MCF 10A (cell line): ENCODE measurements around the gene GAMT. TPM values are rescaled to one million over a fixed set of nuclear protein-coding genes. Genes with fewer than 3 reads are reported as not detected.

Experiments
- BruUV-seq: library from RNA; stranded (reverse); fragments of 400-500 nt; replicated peaks from 2 replicates; lab custom pipeline; 2021; lab: Mats Ljungman, UMichigan
- CTCF ChIA-PET: fragments of 300-600 bp; sonication (Branson Sonifier 250); formaldehyde crosslinking; extraction: SDS; loops from one replicate; lab custom pipeline; 2021; ENCODE audit warnings: antibody characterized with exemption, inconsistent platforms; lab: Yijun Ruan, JAX
- POLR2A ChIA-PET: fragments of 300-600, 350-650 bp; sonication (Branson Sonifier 250); formaldehyde crosslinking; extraction: SDS; loops from one replicate; lab custom pipeline; 2020; ENCODE audit warnings: antibody characterized with exemption, inconsistent platforms; lab: Yijun Ruan, JAX
- DNase-seq: peaks from one replicate; pipeline ENCODE4 v3.0.0-alpha.2; 2018; ENCODE audit not compliant: unreplicated experiment
- H3K27ac Mint-ChIP-seq: one replicate; pipeline ENCODE4 v1.8.0; 2022; ENCODE audit warnings: mild to moderate bottlenecking, low read depth, mixed read lengths; ENCODE audit not compliant: unreplicated experiment
- H3K27me3 Mint-ChIP-seq: one replicate; pipeline ENCODE4 v1.8.0; 2022; ENCODE audit warnings: mixed read lengths; ENCODE audit not compliant: insufficient read depth, unreplicated experiment
- H3K36me3 Mint-ChIP-seq: one replicate; pipeline ENCODE4 v1.8.0; 2022; ENCODE audit warnings: mild to moderate bottlenecking, moderate library complexity, mixed read lengths; ENCODE audit not compliant: insufficient read depth, unreplicated experiment
- H3K4me1 Mint-ChIP-seq: one replicate; pipeline ENCODE4 v1.8.0; 2022; ENCODE audit warnings: mixed read lengths; ENCODE audit not compliant: insufficient read depth, unreplicated experiment
- H3K4me3 Mint-ChIP-seq: one replicate; pipeline ENCODE4 v1.8.0; 2022; ENCODE audit warnings: mild to moderate bottlenecking, moderate library complexity, mixed read lengths; ENCODE audit not compliant: unreplicated experiment
- H3K9me3 Mint-ChIP-seq: one replicate; pipeline ENCODE4 v1.8.0; 2022; ENCODE audit warnings: mixed read lengths; ENCODE audit not compliant: unreplicated experiment
- intact Hi-C: fragments of 100-400 bp; cut with micrococcal nuclease; formaldehyde crosslinking; loops from 2 replicates; pipeline ENCODE4 v1.14.1; 2022
- total RNA-seq: library from RNA; stranded (reverse); gene quantifications from 2 replicates; pipeline ENCODE4 v1.2.3, GENCODE V29; 2022
- TF ChIP-seq, protein P1 (sequence below): fragments of 200-600 bp; IDR thresholded peaks from one replicate; pipeline ENCODE4 v1.8.0; 2022; ENCODE audit warnings: antibody characterized with exemption, mild to moderate bottlenecking; ENCODE audit not compliant: unreplicated experiment

GAMT gene
- total RNA-seq, 1 experiment from 2014 or later: 7.0 TPM

- peaks cover 28% of the 10 kb centered on the region for H3K36me3 Mint-ChIP-seq
- intact Hi-C loops: no loop called here
Observed at GRCh38 chr19:1395194-1396018, 5.9 kb downstream of the GAMT start.

GRCh38 chr19:1394252-1395193, 6.8 kb downstream of the GAMT start:
- Mint-ChIP-seq H3K27ac (no peak overlapping the region), H3K36me3 (peaks cover 33% of the 10 kb centered on the region), H3K9me3 (no peaks in the 10 kb centered on the region), H3K27me3 (no peaks in the 10 kb centered on the region), H3K4me1 (no peaks in the 10 kb centered on the region), H3K4me3 (no peak overlapping the region)
- no TSS peak for BruUV-seq
- POLR2A ChIA-PET: interaction anchor here (1.5 kb wide), 1 partner anchor 8 kb away, joined by 4 read pairs; no protein-coding TSS in a partner anchor
- TF ChIP-seq, protein P1, sequence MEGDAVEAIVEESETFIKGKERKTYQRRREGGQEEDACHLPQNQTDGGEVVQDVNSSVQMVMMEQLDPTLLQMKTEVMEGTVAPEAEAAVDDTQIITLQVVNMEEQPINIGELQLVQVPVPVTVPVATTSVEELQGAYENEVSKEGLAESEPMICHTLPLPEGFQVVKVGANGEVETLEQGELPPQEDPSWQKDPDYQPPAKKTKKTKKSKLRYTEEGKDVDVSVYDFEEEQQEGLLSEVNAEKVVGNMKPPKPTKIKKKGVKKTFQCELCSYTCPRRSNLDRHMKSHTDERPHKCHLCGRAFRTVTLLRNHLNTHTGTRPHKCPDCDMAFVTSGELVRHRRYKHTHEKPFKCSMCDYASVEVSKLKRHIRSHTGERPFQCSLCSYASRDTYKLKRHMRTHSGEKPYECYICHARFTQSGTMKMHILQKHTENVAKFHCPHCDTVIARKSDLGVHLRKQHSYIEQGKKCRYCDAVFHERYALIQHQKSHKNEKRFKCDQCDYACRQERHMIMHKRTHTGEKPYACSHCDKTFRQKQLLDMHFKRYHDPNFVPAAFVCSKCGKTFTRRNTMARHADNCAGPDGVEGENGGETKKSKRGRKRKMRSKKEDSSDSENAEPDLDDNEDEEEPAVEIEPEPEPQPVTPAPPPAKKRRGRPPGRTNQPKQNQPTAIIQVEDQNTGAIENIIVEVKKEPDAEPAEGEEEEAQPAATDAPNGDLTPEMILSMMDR: no peak
- DNase-seq: no peak
- intact Hi-C loops: no loop called here
- CTCF ChIA-PET: no interaction called here

More at GRCh38 chr19:1395194-1396018, 5.9 kb downstream of the GAMT start:
- TF ChIP-seq, protein P1: no peak
- Mint-ChIP-seq H3K9me3 (no peaks in the 10 kb centered on the region), H3K27ac (no peak overlapping the region), H3K4me1 (no peaks in the 10 kb centered on the region), H3K4me3 (no peak overlapping the region), H3K27me3 (no peaks in the 10 kb centered on the region)
- BruUV-seq: no TSS peak
- no peak for DNase-seq
- ChIA-PET CTCF (no interaction called here), POLR2A (interaction anchor here (0.7 to 1.5 kb wide), 2 partner anchors 8 to 52 kb away, joined by 3 to 4 read pairs; no protein-coding TSS in a partner anchor)

- no peak overlapping the region for H3K4me3 Mint-ChIP-seq
- no peaks in the 10 kb centered on the region for H3K27me3 Mint-ChIP-seq
- H3K4me1 Mint-ChIP-seq: no peaks in the 10 kb centered on the region
- no peaks in the 10 kb centered on the region for H3K9me3 Mint-ChIP-seq
- POLR2A ChIA-PET: interaction anchor here (1.5 kb wide), 1 partner anchor 9 kb away, joined by 4 read pairs; no protein-coding TSS in a partner anchor
- BruUV-seq: no TSS peak
- TF ChIP-seq, protein P1: no peak
- no peak for DNase-seq
- CTCF ChIA-PET: no interaction called here
- H3K36me3 Mint-ChIP-seq: peaks cover 38% of the 10 kb centered on the region
- intact Hi-C loops: no loop called here
- no peak overlapping the region for H3K27ac Mint-ChIP-seq
Observed at GRCh38 chr19:1393841-1394240, 7.5 kb downstream of the GAMT start.
